HK-2 (cell line): ENCODE results near the gene ZSCAN32.

Experiments used
- DNase-seq: peaks from one replicate; pipeline ENCODE4 v3.0.0-alpha.2; 2018; ENCODE audit not compliant: unreplicated experiment

Gene ZSCAN32

GRCh38 chr16:3358871-3359270, 41.9 kb downstream of the ZSCAN32 start:
- no peak for DNase-seq

- DNase-seq, result no peak
Measured at GRCh38 chr16:3356118-3356517, 44.7 kb downstream of the ZSCAN32 start.

- no peak for DNase-seq
Measured at GRCh38 chr16:3355589-3355988, 45.2 kb downstream of the ZSCAN32 start, which contains the start of gene OR2C1. OR2C1 (plus strand) TSS chr16:3355889; CDS start chr16:3355941, 52 bp downstream.

- no peak for DNase-seq
Measured at GRCh38 chr16:3349175-3349574, 51.6 kb downstream of the ZSCAN32 start.

GRCh38 chr16:3348547-3349167, 52.1 kb downstream of the ZSCAN32 start:
- no peak for DNase-seq

GRCh38 chr16:3347586-3347985, 53.2 kb downstream of the ZSCAN32 start:
- DNase-seq, result no peak

- DNase-seq, result no peak
Measured at GRCh38 chr16:3346041-3346440, 54.8 kb downstream of the ZSCAN32 start.
